HG03439 (cell line): ENCODE measurements around the gene SUSD4.

Source experiments
- ATAC-seq: cut with Tn5 transposase; IDR thresholded peaks from one replicate; pipeline ENCODE4 v1.9.1; 2021; ENCODE audit warnings: mild to moderate bottlenecking, moderate library complexity; ENCODE audit not compliant: unreplicated experiment

The SUSD4 gene

DNA sequence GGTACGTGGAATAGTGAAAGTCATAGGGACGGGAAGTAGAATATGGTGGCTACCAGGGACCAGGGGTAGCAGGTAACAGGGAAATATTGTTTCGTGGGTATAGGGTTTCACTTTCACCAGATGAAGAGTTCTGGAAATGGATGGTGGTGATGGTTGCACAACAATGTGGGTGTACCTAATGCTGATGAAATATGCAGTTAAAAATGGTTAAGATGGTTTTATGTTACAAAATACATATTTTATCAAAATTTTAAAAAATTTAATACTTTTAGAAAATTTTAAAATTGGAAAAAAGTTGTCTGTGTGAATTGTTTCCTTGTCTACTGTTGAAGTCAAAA is 165.4 kb downstream of the SUSD4 start:
- no peak for ATAC-seq

- ATAC-seq: no peak
Observed at GRCh38 chr1:223197923-223198627, 165.9 kb downstream of the SUSD4 start.

GRCh38 chr1:223189903-223190724 is 173.9 kb downstream of the SUSD4 start:
- peak; percentile 75 for ATAC-seq

- no peak for ATAC-seq
Observed at GRCh38 chr1:223189525-223189902, 174.5 kb downstream of the SUSD4 start.

GRCh38 chr1:223188618-223189356 is 175.2 kb downstream of the SUSD4 start:
- no peak for ATAC-seq

DNA sequence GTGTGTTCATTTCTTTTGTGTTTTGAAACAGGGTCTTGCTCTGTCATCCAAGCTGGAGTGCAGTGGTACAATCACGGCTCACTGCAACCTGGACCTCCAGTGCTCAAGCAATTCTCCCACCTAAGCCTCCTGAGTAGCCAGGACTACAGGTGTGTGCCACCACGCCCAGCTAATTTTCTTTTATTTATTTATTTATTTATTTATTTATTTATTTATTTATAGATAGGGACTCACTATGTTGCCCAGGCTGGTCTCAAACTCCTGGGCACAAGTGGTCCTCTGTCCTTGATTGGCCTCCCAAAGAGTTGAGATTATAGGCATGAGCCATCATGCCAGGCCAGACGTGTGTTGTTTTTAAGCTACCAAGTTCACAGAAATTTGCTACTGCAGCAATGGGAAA is 177.2 kb downstream of the SUSD4 start:
- ATAC-seq: no peak

- no peak for ATAC-seq
Observed at GRCh38 chr1:223183268-223183862, 180.6 kb downstream of the SUSD4 start.

GRCh38 chr1:223180731-223181321 is 183.2 kb downstream of the SUSD4 start:
- ATAC-seq: no peak

DNA sequence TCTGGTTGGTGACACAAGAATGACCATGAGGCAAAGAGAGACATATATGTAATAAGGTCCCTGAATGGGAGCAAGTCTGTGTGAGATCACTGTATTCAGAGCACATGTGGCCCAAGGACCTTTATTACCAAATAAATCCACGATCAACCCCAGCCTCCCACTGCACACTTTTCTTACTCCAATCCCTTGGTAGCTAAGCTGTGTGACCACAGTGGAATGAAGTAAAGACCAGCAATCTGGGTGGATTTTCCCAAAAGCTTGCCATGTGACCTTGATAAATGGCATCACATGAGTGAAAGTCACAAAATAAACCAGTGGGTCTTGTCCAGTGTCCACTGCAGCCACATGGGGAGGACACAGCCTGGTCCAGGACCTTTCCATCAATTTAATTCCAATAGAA is 184.2 kb downstream of the SUSD4 start:
- no peak for ATAC-seq

DNA sequence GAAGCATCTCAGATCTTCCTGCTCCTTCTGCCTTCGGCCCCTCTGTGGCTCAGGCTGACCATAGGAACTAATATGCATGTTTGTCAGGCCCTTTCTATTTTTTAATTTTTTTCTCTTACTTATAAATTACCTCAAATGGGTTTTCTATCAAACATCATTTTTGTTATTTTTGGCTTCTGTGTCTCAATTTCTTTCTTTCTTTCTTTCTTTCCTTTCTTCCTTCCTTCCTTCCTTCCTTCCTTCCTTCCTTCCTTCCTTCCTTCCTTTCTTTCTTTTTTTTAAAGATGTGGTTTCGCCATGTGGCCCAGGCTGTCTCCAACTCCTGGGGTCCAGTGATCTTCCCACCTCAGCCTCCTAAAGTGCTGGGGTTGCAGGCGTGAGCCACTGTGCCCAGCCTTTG is 184.7 kb downstream of the SUSD4 start:
- no peak for ATAC-seq

DNA sequence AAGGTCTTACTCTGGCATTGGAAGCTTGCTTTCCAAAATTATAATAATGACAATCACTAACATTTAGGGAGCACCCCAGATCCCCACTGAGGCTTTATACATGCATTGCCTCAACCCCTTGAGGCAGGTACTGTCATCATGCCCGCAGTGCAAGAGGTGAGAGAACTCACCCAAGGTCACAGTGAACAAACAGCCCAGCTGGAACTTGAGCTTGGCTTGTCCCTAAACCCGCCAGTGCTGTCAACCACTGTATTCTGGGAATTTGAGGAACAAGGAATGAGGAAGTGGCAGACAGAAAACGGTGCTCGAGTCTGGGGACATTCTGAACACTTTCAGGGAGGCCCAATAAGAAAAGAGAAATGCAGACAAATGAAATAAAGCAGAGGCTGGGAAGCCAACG is 186.3 kb downstream of the SUSD4 start:
- no peak for ATAC-seq

DNA sequence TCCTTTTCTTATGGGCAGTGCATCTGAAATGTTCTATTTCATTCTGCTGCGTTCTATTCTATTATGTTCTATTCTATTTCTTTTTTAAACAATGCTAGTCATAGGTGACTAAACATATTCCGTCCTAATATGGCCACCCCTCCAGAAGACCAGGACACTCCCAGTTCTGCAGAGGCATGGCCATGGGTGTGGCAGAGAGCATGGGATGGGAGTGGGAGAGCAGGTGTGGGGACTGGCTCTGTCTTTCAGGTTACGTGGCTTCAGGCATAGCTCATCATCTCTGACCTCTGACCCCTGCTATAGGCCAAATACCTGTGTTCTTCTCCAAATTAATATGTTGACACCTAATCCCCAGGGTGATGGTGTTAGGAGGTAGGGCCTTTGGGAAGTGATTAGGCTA is 187.5 kb downstream of the SUSD4 start:
- ATAC-seq: no peak

- no peak for ATAC-seq
Observed at GRCh38 chr1:223175633-223176032, 188.3 kb downstream of the SUSD4 start.

DNA sequence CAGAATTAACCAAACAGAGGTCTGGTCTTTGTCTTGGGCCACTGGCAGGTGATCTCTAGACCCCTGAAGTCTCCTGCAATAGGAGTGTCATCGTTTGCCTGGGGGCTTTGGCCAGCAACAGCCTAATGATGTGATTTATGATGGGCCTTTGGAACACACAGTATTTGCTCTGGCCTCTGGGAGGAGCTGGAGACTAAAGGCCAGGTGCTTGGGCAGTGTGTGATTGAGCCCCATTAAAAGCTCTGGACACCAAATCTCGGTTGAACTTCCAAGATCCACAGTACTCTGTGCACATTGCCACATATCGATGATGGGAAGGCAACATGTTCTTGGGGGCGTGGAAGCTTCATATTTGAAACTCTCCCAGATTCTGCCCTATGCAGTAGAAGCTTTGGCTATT is 188.9 kb downstream of the SUSD4 start:
- no peak for ATAC-seq
